ENCODE results near the gene FMN1.

Gene FMN1

GRCh38 chr15:32817577-32817976 is 376.9 kb downstream of the FMN1 start:
- DNase-seq = no peak

DNA sequence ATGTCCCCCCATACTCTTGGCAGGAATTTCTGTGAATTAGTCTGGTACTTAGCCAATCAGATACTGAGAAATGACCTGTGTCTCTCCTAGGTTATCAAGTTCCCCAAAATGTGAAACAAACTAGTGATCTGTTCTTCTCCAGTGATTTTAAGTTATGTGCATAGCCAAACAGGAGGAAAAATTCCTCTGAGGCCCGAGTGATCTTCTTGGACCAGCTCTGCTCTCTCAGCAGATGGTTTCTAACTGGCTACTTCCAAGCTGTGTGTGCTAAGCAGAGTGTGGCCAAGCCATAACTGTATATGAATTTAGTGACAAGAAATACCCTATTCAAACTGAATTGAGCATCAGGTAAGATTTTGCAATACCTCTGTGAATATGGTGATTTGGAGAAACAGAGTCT is 387.2 kb downstream of the FMN1 start:
- no peak for DNase-seq

GRCh38 chr15:32803631-32804030 is 390.9 kb downstream of the FMN1 start:
- DNase-seq = no peak

DNA sequence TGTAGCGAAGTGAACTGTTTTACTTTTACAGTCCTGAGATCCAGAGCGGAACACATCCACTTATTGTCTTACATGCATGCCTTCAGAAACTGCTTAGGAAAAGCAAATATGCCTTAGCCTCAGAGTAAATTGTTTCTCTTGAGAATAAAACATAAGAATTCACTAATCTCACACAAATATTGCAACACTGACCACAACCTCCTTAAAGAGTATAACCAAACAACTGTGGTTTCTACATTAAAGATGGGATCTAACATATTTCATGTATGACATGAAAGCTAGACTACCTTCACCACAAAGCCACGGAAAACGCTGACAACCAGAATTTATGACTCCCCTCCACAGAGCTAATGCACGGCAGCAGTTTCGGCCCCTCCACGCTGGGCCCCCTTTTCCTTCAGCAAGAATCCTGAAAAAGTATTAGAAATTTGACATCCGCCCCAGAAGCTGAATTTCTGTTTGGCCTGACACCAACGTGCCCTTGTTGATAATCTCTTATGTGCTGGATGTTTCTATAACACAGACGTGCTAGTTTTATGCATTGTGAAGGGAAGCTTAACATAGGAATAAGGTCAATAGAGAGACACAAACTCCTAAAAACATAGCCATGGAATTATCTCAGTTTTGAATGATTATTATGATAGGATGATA is 392.1 kb downstream of the FMN1 start:
- DNase-seq = no peak

- no peak for DNase-seq
Observed at GRCh38 chr15:32799936-32800535, 394.5 kb downstream of the FMN1 start.

- DNase-seq = no peak
Observed at GRCh38 chr15:32796856-32797255, 397.7 kb downstream of the FMN1 start.

DNA sequence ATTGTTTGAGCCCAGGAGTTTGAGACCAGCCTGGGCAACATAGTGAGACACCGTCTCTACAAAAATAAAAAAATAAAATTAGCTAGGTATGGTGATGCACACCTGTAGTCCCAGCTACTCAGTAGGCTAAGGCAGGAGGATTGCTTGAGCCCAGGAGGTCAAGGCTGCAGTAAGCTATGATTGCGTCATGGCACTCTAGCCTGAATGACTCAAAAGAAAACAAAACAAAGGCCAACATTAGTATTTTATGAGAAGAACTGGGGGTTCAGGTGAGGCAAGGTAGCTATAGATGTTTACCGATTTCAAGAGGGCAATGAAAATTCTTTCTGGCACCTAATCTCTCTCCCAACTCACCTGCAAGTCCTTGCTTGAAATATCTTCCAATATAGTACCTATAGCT is 399.5 kb downstream of the FMN1 start:
- no peak for DNase-seq

DNA sequence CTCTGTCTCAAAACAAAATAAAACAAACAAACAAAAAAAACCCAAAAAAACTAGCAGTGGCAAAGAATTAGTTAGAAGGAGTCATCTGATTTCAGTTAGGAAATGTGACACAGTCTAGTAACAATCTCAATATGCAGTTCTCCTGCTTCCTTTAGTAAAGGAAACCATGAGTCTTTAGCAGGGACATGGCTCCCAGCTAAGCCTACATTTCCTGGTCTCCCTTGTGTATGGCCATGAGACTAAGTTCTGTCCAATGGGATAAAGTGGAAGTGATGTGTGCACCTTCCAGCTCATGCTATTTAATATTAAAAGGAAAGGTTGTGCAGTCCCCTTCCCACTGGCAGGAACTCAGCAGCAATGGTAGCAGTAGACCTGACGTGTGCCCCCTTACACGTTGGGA is 402.1 kb downstream of the FMN1 start:
- DNase-seq = no peak

- DNase-seq = no peak
Observed at GRCh38 chr15:32790352-32790999, 404.0 kb downstream of the FMN1 start.

DNA sequence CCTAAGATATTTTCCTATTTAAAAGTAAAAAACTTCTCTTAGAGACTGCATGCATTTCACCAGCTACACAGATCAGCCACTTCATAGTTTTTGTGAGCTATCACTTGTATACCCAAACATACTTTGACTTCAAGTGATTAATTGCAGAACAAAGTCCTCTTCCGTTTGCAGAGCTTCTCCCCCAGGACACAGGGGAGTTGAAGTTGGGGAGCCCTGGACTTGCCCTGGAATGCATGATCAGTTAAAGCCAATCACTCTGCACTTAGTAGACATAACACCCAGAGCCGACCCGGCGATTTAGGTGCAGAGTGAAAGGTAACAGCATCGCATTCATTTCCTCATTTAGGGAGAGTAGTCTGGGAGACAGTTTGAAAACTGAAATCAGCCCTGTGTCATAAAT is 406.6 kb downstream of the FMN1 start:
- no peak for DNase-seq

DNA sequence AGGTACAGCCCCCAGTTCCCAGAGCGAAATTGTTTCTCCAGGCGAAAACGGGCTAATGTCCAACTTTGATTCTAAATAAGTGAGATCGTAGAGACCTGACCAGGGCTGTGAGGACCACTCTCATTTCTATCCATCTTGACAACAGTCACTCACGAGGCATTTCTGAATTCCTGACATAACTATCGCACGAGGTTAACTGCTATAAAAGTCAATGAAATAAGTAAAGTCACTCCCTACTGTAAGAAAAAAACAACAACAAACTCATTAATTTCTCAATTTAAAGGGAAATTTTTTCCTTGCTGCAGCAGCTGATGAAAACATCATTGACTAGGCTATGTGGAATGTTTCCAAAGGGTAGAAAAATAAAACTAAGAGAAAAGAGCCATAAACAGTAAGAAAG is 407.6 kb downstream of the FMN1 start:
- no peak for DNase-seq

GRCh38 chr15:32784581-32784980 is 409.9 kb downstream of the FMN1 start:
- DNase-seq = no peak

- no peak for DNase-seq
Observed at GRCh38 chr15:32781781-32782180, 412.7 kb downstream of the FMN1 start.

DNA sequence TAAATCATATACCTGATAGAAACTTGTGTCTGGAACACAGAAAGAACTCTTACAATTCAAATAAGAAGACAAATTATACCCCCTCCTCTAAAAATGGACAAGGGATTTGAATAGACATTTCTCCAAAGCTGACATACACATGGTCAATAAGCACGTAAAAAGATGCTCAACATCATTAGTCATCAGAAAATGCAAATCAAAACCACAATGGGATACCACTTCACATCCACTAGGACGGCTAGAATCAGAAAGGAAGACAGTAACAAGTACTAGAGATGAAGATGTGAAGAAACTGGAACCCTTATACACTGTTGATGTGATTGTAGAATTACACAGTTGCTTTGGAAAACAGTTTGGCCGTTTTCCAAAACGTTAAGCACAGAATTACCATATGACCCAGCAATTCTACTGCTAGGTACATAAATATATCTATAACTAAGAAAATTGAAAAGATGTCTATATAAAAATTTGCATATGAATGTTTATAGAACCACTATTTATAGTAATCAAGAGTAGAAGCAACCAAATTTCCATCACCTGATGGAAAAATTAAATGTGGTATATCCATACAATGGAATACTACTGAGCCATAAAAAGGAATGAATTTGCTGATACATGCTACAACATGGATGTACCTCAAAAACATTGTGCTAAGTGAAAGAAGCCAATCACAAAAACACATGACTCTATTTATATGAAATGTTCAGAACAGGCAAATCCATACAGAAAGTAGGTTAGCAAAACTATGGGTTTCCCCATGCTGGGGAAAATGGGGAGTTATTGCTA is 415.9 kb downstream of the FMN1 start:
- DNase-seq = no peak

GRCh38 chr15:32775103-32775502 is 419.4 kb downstream of the FMN1 start:
- DNase-seq = no peak

GRCh38 chr15:32774022-32774421 is 420.5 kb downstream of the FMN1 start:
- no peak for DNase-seq

- DNase-seq = no peak
Observed at GRCh38 chr15:32767236-32767635, 427.3 kb downstream of the FMN1 start.

GRCh38 chr15:32766101-32766500 is 428.4 kb downstream of the FMN1 start:
- no peak for DNase-seq

DNA sequence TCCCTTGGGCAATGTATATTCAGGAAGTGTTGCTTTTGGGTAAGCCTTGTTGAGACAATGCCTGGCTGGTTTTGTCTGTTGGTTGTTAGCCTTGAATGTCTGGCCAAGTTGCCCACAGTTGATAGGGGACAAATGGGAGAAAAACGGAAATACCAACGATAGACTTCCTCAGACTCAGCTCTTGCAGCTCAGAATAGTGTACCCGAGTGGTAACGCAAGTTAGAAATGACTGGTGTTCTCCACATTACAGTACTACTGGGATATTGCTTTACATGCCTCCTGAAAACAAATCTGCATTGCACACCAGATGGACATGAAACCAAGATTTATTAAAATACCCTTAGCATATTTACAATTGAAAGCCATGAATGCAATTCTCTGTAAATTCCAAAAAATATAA is 429.3 kb downstream of the FMN1 start:
- no peak for DNase-seq

- no peak for DNase-seq
Observed at GRCh38 chr15:32763295-32763694, 431.2 kb downstream of the FMN1 start.

DNA sequence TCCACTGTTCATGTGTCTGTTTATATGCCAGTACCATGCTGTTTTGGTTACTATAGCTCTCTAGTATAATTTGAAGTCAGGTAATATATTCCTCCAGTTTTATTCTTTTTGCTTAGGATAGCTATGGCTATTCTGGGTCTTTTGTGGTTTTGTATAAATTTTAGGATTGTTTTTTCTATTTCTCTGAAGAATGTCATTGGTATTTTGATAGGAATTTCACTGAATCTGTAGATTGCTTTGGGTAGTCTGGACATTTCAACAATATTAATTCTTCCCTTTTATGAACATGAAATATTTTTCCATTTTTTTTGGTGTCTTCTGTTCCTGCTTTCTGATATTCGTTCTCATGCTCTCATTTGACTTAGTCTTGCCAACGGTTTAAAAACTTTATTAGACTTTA is 437.1 kb downstream of the FMN1 start:
- no peak for DNase-seq

DNA sequence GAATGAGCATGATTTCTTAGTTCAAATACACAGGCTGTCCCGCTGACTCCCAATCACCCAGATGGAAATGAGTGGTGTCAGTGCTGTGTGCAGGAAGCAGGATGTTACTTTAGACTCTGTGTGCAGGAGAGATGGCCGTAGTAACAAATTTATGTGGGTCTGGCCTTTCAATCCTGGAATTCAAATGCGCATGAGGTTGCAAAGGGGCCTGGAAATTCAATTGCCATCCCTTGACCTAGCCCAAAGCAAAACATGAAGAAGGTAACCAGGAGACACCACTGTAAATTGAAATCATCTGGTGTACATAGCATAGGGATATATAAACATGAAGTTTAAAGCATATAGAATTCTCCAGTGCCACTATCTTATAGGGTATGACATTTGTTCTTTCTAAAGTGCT is 443.5 kb downstream of the FMN1 start:
- no peak for DNase-seq

- no peak for DNase-seq
Observed at GRCh38 chr15:32747921-32748342, 446.6 kb downstream of the FMN1 start.

Measured in CD4-positive, alpha-beta T cell treated with Interleukin-12 subunit alpha and Interleukin-12 subunit beta, for 1 hour (primary cell).